ENCODE results near the gene TNFAIP1. TPM values are rescaled to one million over a fixed set of nuclear protein-coding genes. Genes with fewer than 3 reads are reported as not detected.
A peak's percentile ranks its signal among the peaks of the same experiment; 100 is the strongest.

TNFAIP1 gene
- total RNA-seq, 3 donors from 2014 or later (not counting 1 experiment from before 2014, with no cell fraction given), result 10.5 to 15.7 (median 14.6) TPM

DNA sequence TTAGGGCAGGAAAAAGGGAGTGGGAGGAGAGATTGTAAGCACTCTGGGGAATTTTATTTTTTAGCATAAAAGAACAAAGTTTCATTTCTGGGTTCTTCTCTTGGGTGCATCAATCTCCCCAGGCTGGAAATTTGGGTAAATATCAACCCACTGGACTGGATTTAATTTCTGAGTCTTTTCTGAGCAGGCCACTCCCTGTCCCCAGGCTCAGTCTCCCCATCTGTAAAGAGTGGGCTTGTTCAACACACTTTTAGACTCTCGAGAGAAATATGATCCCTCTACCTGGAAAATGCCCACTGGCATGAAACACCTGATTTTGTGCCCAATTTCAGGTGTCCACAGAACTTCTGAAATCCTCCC lies 35.2 kb downstream of the TNFAIP1 start:
- no peaks in the 10 kb centered on the region for H3K9me3 Mint-ChIP-seq
- peak overlapping the region; percentile 85 to 93 for H3K27ac Mint-ChIP-seq
- Histone ChIP-seq H3K27ac (ENCODE audit: low read length) (peak overlapping the region; percentile 51), H3K4me1 (ENCODE audit: control insufficient read depth, insufficient read depth, low read length) (peaks cover 23% of the 10 kb centered on the region), H3K36me3 (ENCODE audit: control insufficient read depth, insufficient read depth, low read length) (no peaks in the 10 kb centered on the region), H3K27me3 (ENCODE audit: control insufficient read depth, insufficient read depth, low read length) (no peaks in the 10 kb centered on the region), H3K9me3 (ENCODE audit: control insufficient read depth, insufficient read depth, low read length) (no peaks in the 10 kb centered on the region), H3K4me3 (ENCODE audit: low read length) (no peak overlapping the region)
- intact Hi-C loops (cut with micrococcal nuclease), result no loop called here
- peak overlapping the region; percentile 95 for H3K4me3 Mint-ChIP-seq
- DNase-seq (peak in 1 of 2 donors; percentile 23), ATAC-seq (no peak)
- no peaks in the 10 kb centered on the region for H3K27me3 Mint-ChIP-seq (ENCODE audit: low read depth in 2 of 2)
- WGBS (ENCODE audit: insufficient coverage), result 100% methylated on average over 1 of the region's 1 CpG
- TF ChIP-seq, protein P1, sequence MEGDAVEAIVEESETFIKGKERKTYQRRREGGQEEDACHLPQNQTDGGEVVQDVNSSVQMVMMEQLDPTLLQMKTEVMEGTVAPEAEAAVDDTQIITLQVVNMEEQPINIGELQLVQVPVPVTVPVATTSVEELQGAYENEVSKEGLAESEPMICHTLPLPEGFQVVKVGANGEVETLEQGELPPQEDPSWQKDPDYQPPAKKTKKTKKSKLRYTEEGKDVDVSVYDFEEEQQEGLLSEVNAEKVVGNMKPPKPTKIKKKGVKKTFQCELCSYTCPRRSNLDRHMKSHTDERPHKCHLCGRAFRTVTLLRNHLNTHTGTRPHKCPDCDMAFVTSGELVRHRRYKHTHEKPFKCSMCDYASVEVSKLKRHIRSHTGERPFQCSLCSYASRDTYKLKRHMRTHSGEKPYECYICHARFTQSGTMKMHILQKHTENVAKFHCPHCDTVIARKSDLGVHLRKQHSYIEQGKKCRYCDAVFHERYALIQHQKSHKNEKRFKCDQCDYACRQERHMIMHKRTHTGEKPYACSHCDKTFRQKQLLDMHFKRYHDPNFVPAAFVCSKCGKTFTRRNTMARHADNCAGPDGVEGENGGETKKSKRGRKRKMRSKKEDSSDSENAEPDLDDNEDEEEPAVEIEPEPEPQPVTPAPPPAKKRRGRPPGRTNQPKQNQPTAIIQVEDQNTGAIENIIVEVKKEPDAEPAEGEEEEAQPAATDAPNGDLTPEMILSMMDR (IDR thresholded peaks at IDR 0.05), result no peak
- H3K4me1 Mint-ChIP-seq, result peaks cover 10 to 23% of the 10 kb centered on the region in 2 donors
- H3K36me3 Mint-ChIP-seq, result no peaks in the 10 kb centered on the region

DNA sequence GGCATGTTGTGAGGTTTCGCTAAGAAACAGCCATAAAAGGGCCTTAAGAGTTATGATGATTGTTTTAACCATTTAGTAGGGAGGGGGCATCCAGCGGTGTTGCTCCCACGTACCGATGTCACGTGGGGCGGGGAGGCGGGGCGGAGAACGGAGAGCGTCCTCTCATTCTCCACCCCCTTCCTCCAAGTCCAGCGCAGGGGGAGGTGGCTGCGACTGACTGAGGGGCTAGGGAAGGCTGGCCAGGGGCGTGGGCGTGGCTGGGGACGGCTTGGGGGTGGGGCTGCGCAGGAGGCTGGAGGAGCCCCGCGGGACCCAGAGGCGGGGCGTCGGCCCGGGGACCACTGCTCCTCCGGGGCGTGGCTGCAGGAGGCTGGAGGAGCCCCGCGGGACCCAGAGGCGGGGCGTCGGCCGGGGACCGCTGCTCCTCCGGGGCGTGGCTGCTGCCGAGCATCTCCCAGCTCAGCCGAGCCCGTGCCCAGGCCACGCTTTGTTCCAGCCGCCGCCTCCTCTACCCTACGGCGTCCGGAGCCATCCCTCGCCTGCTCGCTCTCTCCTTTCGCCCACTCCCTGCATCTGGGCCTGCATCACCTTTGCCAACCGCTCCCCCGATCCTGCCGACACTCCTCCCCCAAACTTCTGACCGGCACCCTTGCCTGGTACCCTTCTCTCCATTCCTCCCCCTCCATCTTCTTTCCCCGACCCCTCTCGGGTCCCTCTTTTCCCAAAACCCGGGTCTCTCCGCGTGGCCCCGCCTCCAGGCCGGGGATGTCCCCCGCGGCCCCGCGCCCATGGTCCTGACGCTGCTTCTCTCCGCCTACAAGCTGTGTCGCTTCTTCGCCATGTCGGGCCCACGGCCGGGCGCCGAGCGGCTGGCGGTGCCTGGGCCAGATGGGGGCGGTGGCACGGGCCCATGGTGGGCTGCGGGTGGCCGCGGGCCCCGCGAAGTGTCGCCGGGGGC lies 36.0 kb downstream of the TNFAIP1 start, which contains the start of gene SARM1:
SARM1 (plus strand) TSS at position 450 of the 958 bp plus-strand sequence; CDS start at position 789, 339 bp downstream.
- DNase-seq, result peak; percentile 67 to 88
- H3K4me3 ChIP-seq (ENCODE audit: low read length), result peak within 1 kb of the TSS; percentile 84

DNA sequence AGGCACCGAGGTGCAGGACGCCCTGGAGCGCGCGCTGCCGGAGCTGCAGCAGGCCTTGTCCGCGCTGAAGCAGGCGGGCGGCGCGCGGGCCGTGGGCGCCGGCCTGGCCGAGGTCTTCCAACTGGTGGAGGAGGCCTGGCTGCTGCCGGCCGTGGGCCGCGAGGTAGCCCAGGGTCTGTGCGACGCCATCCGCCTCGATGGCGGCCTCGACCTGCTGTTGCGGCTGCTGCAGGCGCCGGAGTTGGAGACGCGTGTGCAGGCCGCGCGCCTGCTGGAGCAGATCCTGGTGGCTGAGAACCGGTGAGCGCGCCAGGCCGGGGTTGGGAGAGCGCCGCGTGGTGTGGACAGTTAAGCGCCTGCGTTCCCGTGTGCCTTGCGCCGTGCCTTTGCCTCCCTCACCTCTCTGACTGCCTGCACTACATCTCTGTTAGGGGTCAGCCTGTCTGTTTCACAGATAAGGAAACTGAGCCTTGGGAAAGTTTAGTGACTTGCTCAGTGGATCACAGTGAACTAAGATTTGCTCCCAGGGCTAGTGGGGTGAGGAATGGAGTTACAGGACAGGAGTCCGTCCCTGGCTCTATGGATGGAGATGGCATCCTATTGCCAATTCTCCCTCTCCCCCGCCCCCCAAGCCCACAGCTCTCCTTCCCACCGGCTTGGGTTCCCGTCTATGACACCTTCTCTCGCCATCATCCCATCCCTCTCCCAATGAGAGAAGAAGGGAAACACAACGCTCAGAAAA lies 36.8 kb downstream of the TNFAIP1 start:
- no peaks in the 10 kb centered on the region for H3K27me3 ChIP-seq (ENCODE audit: control insufficient read depth, insufficient read depth, low read length)
- no peaks in the 10 kb centered on the region for H3K36me3 ChIP-seq (ENCODE audit: control insufficient read depth, insufficient read depth, low read length)
- Mint-ChIP-seq H3K27me3 (ENCODE audit: low read depth in 2 of 2) (no peaks in the 10 kb centered on the region), H3K27ac (peak overlapping the region; percentile 85 to 93), H3K9me3 (no peaks in the 10 kb centered on the region), H3K4me1 (peaks cover 10 to 23% of the 10 kb centered on the region in 2 donors), H3K4me3 (peak overlapping the region; percentile 81), H3K36me3 (no peaks in the 10 kb centered on the region)
- TF ChIP-seq, protein P1 (IDR thresholded peaks at IDR 0.05), result no peak
- DNase-seq (peak in 1 of 2 donors; percentile 46), ATAC-seq (peak in 1 of 3 donors; percentile 2)
- peaks cover 23% of the 10 kb centered on the region for H3K4me1 ChIP-seq (ENCODE audit: control insufficient read depth, insufficient read depth, low read length)
- H3K4me3 ChIP-seq (ENCODE audit: low read length), result peak overlapping the region; percentile 13
- intact Hi-C loops (cut with micrococcal nuclease), result no loop called here
- no peaks in the 10 kb centered on the region for H3K9me3 ChIP-seq (ENCODE audit: control insufficient read depth, insufficient read depth, low read length)
- H3K27ac ChIP-seq (ENCODE audit: low read length), result no peak overlapping the region
- 8% methylated on average over 51 of the region's 53 CpGs for WGBS (ENCODE audit: insufficient coverage)

More for the DNA sequence above, 36.0 kb downstream of the TNFAIP1 start, which contains the start of gene SARM1:
- peak within 1 kb of the TSS; percentile 87 for H3K27ac ChIP-seq (ENCODE audit: low read length)
- H3K9me3 Mint-ChIP-seq, result no peaks in the 10 kb centered on the region
- no peaks in the 10 kb centered on the region for H3K27me3 Mint-ChIP-seq (ENCODE audit: low read depth in 2 of 2)
- peak within 1 kb of the TSS; percentile 85 to 93 for H3K27ac Mint-ChIP-seq
- intact Hi-C loops (cut with micrococcal nuclease), result no loop called here
- no peaks in the 10 kb centered on the region for H3K27me3 ChIP-seq (ENCODE audit: control insufficient read depth, insufficient read depth, low read length)
- WGBS (ENCODE audit: insufficient coverage), result under 1% methylated on average over 70 of the region's 80 CpGs
- no peaks in the 10 kb centered on the region for H3K9me3 ChIP-seq (ENCODE audit: control insufficient read depth, insufficient read depth, low read length)
- TF ChIP-seq, protein P1 (IDR thresholded peaks at IDR 0.05), result no peak
- H3K4me1 ChIP-seq (ENCODE audit: control insufficient read depth, insufficient read depth, low read length), result peaks cover 23% of the 10 kb centered on the region
- peaks cover 10 to 23% of the 10 kb centered on the region in 2 donors for H3K4me1 Mint-ChIP-seq
- H3K4me3 Mint-ChIP-seq, result peak within 1 kb of the TSS; percentile 95
- peak; percentile 84 to 90 (median 85) for ATAC-seq
- H3K36me3 ChIP-seq (ENCODE audit: control insufficient read depth, insufficient read depth, low read length), result no peaks in the 10 kb centered on the region
- H3K36me3 Mint-ChIP-seq, result no peaks in the 10 kb centered on the region
